Measurements from ENCODE around the gene PLCB1. TPM values are rescaled to one million over a fixed set of nuclear protein-coding genes. Genes with fewer than 3 reads are reported as not detected.
"Not testable (repeated sequence)": the region's sequence is repeated elsewhere in the genome, so short reads cannot be mapped to it uniquely, and the experiment has no call there.

Gene PLCB1
- total RNA-seq, 1 donor from 2014 or later, result 72.5 TPM

- no peak for DNase-seq
Observed at GRCh38 chr20:8156235-8157079, 24.4 kb downstream of the PLCB1 start.

- not testable (repeated sequence) for DNase-seq
Observed at GRCh38 chr20:8159217-8159616, 27.2 kb downstream of the PLCB1 start.

- DNase-seq, result no peak
Observed at GRCh38 chr20:8161264-8162071, 29.4 kb downstream of the PLCB1 start.

- no peak for DNase-seq
Observed at GRCh38 chr20:8162610-8163009, 30.5 kb downstream of the PLCB1 start.

GRCh38 chr20:8163543-8163942, 31.5 kb downstream of the PLCB1 start:
- no peak for DNase-seq

GRCh38 chr20:8166730-8167129, 34.7 kb downstream of the PLCB1 start:
- no peak for DNase-seq

- no peak for DNase-seq
Observed at GRCh38 chr20:8168785-8169288, 36.8 kb downstream of the PLCB1 start.

- DNase-seq, result no peak
Observed at GRCh38 chr20:8170921-8171320, 38.9 kb downstream of the PLCB1 start.

GRCh38 chr20:8172191-8172590, 40.1 kb downstream of the PLCB1 start:
- no peak for DNase-seq

- DNase-seq, result no peak
Observed at GRCh38 chr20:8175741-8176675, 43.9 kb downstream of the PLCB1 start.

GRCh38 chr20:8183526-8183925, 51.5 kb downstream of the PLCB1 start:
- DNase-seq, result no peak

- no peak for DNase-seq
Observed at GRCh38 chr20:8187740-8188139, 55.7 kb downstream of the PLCB1 start.

GRCh38 chr20:8190043-8190880, 58.2 kb downstream of the PLCB1 start:
- DNase-seq, result no peak

GRCh38 chr20:8194721-8195120, 62.7 kb downstream of the PLCB1 start:
- DNase-seq, result no peak

- DNase-seq, result no peak
Observed at GRCh38 chr20:8196096-8196495, 64.0 kb downstream of the PLCB1 start.

GRCh38 chr20:8200220-8200619, 68.2 kb downstream of the PLCB1 start:
- DNase-seq, result no peak

- no peak for DNase-seq
Observed at GRCh38 chr20:8203366-8203765, 71.3 kb downstream of the PLCB1 start.

- no peak for DNase-seq
Observed at GRCh38 chr20:8205996-8206395, 73.9 kb downstream of the PLCB1 start.

- no peak for DNase-seq
Observed at GRCh38 chr20:8208226-8208625, 76.2 kb downstream of the PLCB1 start.

- DNase-seq, result no peak
Observed at GRCh38 chr20:8209061-8209460, 77.0 kb downstream of the PLCB1 start.

GRCh38 chr20:8210749-8211148, 78.7 kb downstream of the PLCB1 start:
- no peak for DNase-seq

Measured in occipital lobe (tissue), 2 donors.